Measurements from ENCODE around the gene REV1. TPM values are rescaled to one million over a fixed set of nuclear protein-coding genes. Genes with fewer than 3 reads are reported as not detected.

Gene REV1
- total and polyA plus RNA-seq, 2 of the 8 experiments (the other 6 are each of a cell fraction or from before 2014, with no cell fraction given) = 16.6 to 34.3 TPM

GRCh38 chr2:99365661-99366060 is 124.2 kb downstream of the REV1 start:
- WGBS, 2 experiments (ENCODE audit: extremely low coverage in 1 of 2, insufficient coverage in 1 of 2, insufficient read length in 1 of 2, insufficient replicate concordance in 2 of 2, low coverage in 1 of 2, low lambda C conversion rate in 2 of 2, missing lambda C conversion rate in 1 of 2) = 88% methylated on average over 2 of the region's 2 CpGs; no CpG with 5 or more reads in 1 of the 2 experiments
- Histone ChIP-seq H3K79me1 (ENCODE audit: low read depth, low read length) (no peaks in the 10 kb centered on the region), H4K91ac (replicated peaks; ENCODE audit: insufficient read length, low read length) (no peak overlapping the region), H2BK20ac (ENCODE audit: low read length) (no peak overlapping the region), H3K4me3 (ENCODE audit: extremely low read depth in 1 of 4, insufficient read depth in 2 of 4, low read depth in 3 of 4, low read length in 4 of 4) (no peak overlapping the region), H3K23ac (ENCODE audit: insufficient read length) (no peak overlapping the region), H3K4ac (replicated peaks; ENCODE audit: insufficient read length, low read depth, low read length) (no peak overlapping the region), H2BK12ac (ENCODE audit: low read depth, low read length) (no peak overlapping the region), H3K79me2 (ENCODE audit: control insufficient read depth in 1 of 2, insufficient read depth in 2 of 2, low read length in 2 of 2) (no peaks in the 10 kb centered on the region; a peak in 1 of 4 replicates), H3K56ac (replicated peaks; ENCODE audit: insufficient read length, low read depth, low read length) (no peak overlapping the region), H3K18ac (ENCODE audit: extremely low read depth, low read length) (no peak overlapping the region), H3K27ac (ENCODE audit: low read depth, low read length) (no peak overlapping the region), H3K14ac (ENCODE audit: insufficient read length) (no peak overlapping the region), H3K9ac (replicated peaks in 1 of 4; ENCODE audit: extremely low read depth in 1 of 4, low read depth in 3 of 4, low read length in 3 of 4) (no peak overlapping the region), H4K20me1 (replicated peaks in 1 of 2; ENCODE audit: control insufficient read depth in 1 of 2, insufficient read depth in 2 of 2, low read length in 2 of 2) (no peaks in the 10 kb centered on the region), H3K36me3 (ENCODE audit: control insufficient read depth in 2 of 4, insufficient read depth in 4 of 4, low read length in 3 of 4) (peaks cover 17 to 81% (median 47%) of the 10 kb centered on the region in 4 experiments), H3K27me3 (replicated peaks in 1 of 4; ENCODE audit: control insufficient read depth in 3 of 4, extremely low read depth in 1 of 4, insufficient read depth in 3 of 4, low read length in 3 of 4) (no peaks in the 10 kb centered on the region), H2BK120ac (replicated peaks; ENCODE audit: low read depth, low read length) (no peak overlapping the region), H2AK5ac (ENCODE audit: low read depth, low read length) (no peak overlapping the region), H2BK15ac (ENCODE audit: low read length) (no peak overlapping the region), H4K8ac (ENCODE audit: extremely low read depth, insufficient read depth, low read length) (no peak overlapping the region), H2BK5ac (ENCODE audit: low read depth, low read length) (no peak overlapping the region), H4K5ac (ENCODE audit: insufficient read length, low read depth, low read length) (no peak overlapping the region), H3K9me3 (ENCODE audit: insufficient read depth in 2 of 2, low read depth in 1 of 2, low read length in 1 of 2) (no peaks in the 10 kb centered on the region), H3K4me2 (ENCODE audit: insufficient read depth in 1 of 2, low read depth in 2 of 2, low read length in 2 of 2) (no peak overlapping the region), H3K23me2 (ENCODE audit: low read depth, low read length) (no peaks in the 10 kb centered on the region), H3K4me1 (replicated peaks in 1 of 4; ENCODE audit: control insufficient read depth in 3 of 4, insufficient read depth in 4 of 4, low read length in 3 of 4) (no peaks in the 10 kb centered on the region), H2AFZ (ENCODE audit: low read length) (no peak overlapping the region)
- CTCF ChIA-PET (ENCODE audit: partially characterized antibody) = interaction anchor here (1.1 to 1.3 kb wide), 2 partner anchors 9 to 42 kb away, joined by 3 to 5 read pairs; no protein-coding TSS in a partner anchor
- FAIRE-seq (no peak), DNase-seq (ENCODE audit: low read depth in 1 of 2, low spot score in 2 of 2) (no peak)
- POLR2A ChIA-PET (ENCODE audit: partially characterized antibody) = no interaction called here
- TF ChIP-seq, protein P1, sequence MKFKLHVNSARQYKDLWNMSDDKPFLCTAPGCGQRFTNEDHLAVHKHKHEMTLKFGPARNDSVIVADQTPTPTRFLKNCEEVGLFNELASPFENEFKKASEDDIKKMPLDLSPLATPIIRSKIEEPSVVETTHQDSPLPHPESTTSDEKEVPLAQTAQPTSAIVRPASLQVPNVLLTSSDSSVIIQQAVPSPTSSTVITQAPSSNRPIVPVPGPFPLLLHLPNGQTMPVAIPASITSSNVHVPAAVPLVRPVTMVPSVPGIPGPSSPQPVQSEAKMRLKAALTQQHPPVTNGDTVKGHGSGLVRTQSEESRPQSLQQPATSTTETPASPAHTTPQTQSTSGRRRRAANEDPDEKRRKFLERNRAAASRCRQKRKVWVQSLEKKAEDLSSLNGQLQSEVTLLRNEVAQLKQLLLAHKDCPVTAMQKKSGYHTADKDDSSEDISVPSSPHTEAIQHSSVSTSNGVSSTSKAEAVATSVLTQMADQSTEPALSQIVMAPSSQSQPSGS (IDR thresholded peaks at IDR 0.05; ENCODE audit: low read length) = no peak
- TF ChIP-seq RNF2 (IDR thresholded peaks at IDR 0.05; ENCODE audit: borderline replicate concordance, low read depth, low read length, missing control alignments, poor library complexity, severe bottlenecking) (no peak), SRF (IDR thresholded peaks at IDR 0.05; ENCODE audit: low read depth, low read length) (no peak), ASH2L (IDR thresholded peaks at IDR 0.05; ENCODE audit: low read length) (no peak), ZNF274 (IDR thresholded peaks at IDR 0.05; ENCODE audit: borderline replicate concordance, extremely low read depth, low read length) (no peak), YY1 (IDR thresholded peaks at IDR 0.05; ENCODE audit: low read depth, low read length) (no peak), SP1 (IDR thresholded peaks at IDR 0.05; ENCODE audit: low read depth, low read length) (no peak), HDAC6 (IDR thresholded peaks at IDR 0.05; ENCODE audit: low read depth, low read length) (no peak), RBBP5 (IDR thresholded peaks at IDR 0.05; ENCODE audit: borderline replicate concordance, low read depth, low read length) (no peak), SP2 (IDR thresholded peaks at IDR 0.05; ENCODE audit: low read length) (no peak), NRF1 (IDR thresholded peaks at IDR 0.05; ENCODE audit: low read depth, low read length) (no peak)

Measured in H1 (cell line).